Measurements from ENCODE around the gene SAPCD2. TPM values are rescaled to one million over a fixed set of nuclear protein-coding genes. Genes with fewer than 3 reads are reported as not detected.

Gene SAPCD2
- total RNA-seq, 1 donor = 5.2 TPM

DNA sequence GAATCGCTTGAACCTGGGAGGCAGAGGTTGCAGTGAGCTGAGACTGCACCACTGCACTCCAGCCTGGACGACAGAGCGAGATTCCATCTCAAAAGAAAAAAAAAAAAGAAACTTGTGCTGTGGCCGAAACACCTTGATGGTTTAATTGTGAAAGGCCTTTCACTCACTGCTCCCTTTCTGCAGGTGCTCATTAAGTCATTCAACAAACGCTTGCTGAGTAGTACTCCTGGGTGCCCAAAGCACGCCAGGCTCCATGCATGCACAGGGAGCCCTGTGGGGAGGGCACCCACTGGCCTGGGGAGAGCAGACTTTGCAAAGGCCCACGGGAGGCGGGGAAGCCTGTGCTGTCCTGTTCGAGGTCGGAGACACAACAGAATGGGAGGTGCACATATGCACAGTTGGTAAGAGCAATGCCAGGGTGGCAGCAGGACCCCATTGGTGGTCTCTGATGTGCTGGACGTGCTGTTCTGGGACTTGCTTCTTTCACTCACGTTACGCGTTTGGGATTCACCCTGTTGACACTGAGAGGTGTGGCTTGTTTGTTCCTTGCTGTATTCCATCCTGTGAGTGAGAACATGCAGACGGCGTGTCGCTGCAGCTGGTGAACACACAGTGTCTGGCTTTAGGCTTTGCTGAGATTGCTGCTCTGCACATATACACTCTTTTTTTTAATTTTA, 13.5 kb downstream of the SAPCD2 start:
- TF ChIP-seq, protein P1, sequence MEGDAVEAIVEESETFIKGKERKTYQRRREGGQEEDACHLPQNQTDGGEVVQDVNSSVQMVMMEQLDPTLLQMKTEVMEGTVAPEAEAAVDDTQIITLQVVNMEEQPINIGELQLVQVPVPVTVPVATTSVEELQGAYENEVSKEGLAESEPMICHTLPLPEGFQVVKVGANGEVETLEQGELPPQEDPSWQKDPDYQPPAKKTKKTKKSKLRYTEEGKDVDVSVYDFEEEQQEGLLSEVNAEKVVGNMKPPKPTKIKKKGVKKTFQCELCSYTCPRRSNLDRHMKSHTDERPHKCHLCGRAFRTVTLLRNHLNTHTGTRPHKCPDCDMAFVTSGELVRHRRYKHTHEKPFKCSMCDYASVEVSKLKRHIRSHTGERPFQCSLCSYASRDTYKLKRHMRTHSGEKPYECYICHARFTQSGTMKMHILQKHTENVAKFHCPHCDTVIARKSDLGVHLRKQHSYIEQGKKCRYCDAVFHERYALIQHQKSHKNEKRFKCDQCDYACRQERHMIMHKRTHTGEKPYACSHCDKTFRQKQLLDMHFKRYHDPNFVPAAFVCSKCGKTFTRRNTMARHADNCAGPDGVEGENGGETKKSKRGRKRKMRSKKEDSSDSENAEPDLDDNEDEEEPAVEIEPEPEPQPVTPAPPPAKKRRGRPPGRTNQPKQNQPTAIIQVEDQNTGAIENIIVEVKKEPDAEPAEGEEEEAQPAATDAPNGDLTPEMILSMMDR (IDR thresholded peaks at IDR 0.05; ENCODE audit: insufficient read depth, low read depth, low read length) = no peak
- DNase-seq (ENCODE audit: low read depth) = no peak
- no peak overlapping the region for H3K4me3 ChIP-seq (ENCODE audit: low read depth, low read length)

DNA sequence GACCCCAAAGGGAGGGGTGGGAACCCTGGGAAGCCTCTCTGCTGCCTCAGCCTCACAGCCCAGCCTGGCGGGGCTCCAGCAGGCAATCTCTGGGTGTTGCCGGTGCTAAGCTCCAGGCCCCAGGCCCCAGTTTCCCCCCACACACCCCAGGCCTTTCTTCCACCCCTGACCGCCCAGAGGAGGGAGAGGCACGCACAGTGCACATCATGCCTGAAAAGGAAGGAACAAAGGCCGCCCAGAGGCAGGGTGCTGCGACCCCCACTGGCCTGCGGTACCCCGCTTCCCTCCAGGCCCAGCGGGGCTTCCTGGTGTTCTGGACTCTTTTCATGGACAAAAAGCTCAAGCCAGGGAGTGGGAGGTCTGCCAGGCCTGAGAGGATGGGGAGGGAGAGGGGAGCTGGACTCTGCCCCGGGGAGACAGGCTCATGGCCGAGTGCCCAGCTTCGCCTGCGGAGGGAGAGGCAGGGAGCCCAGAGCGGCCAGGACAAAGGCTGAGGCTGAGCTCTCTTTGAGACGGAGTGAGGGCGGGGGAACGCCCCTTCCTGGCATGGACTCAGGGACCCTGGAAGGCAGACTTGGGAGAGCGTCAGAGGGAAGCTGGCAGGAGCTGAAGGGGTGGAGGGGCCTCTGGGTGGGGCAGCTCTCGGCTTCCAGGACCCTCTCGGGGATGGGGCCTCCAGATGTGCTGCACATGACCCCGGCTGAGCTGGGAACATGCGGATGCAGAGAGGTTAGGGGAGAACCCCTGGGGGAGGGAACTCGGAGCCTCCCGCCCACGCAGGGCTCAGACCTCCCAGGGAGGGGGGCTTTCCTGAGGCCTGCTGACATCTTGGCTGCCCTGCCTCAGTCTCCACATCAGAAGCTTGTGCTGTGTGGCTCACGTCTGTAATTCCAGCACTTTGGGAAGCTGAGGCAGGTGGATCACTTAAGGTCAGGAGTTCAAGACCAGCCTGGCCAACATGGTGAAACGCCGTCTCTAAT, 14.7 kb downstream of the SAPCD2 start:
- TF ChIP-seq, protein P1 (IDR thresholded peaks at IDR 0.05; ENCODE audit: insufficient read depth, low read depth, low read length) = no peak
- H3K4me3 ChIP-seq (ENCODE audit: low read depth, low read length) = no peak overlapping the region
- peak; percentile 53 for DNase-seq (ENCODE audit: low read depth)

DNA sequence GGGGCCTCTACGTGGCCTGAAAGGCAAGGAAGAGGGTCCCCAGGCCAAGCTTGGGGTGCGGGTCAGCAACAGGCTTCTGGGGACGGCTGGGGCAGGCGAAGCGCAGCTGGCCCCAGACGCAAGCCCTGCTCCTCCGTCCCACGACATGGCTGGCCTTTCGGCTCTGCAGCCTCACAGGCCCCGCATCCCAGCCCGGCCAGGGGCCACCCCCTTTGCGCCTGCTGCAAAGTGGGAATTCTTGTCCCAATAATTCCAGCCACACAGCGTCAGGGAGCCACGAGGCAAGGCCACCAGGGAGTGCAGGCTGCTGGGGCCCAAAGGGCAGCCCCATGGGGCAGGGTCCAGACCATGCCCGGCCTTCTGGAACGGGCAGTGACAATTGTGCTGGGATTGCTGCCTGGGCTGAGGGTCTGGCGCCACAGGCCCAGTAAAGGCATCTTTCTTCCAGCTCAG, 15.4 kb downstream of the SAPCD2 start:
- TF ChIP-seq, protein P1 (IDR thresholded peaks at IDR 0.05; ENCODE audit: insufficient read depth, low read depth, low read length) = no peak
- no peak for DNase-seq (ENCODE audit: low read depth)
- no peak overlapping the region for H3K4me3 ChIP-seq (ENCODE audit: low read depth, low read length)

DNA sequence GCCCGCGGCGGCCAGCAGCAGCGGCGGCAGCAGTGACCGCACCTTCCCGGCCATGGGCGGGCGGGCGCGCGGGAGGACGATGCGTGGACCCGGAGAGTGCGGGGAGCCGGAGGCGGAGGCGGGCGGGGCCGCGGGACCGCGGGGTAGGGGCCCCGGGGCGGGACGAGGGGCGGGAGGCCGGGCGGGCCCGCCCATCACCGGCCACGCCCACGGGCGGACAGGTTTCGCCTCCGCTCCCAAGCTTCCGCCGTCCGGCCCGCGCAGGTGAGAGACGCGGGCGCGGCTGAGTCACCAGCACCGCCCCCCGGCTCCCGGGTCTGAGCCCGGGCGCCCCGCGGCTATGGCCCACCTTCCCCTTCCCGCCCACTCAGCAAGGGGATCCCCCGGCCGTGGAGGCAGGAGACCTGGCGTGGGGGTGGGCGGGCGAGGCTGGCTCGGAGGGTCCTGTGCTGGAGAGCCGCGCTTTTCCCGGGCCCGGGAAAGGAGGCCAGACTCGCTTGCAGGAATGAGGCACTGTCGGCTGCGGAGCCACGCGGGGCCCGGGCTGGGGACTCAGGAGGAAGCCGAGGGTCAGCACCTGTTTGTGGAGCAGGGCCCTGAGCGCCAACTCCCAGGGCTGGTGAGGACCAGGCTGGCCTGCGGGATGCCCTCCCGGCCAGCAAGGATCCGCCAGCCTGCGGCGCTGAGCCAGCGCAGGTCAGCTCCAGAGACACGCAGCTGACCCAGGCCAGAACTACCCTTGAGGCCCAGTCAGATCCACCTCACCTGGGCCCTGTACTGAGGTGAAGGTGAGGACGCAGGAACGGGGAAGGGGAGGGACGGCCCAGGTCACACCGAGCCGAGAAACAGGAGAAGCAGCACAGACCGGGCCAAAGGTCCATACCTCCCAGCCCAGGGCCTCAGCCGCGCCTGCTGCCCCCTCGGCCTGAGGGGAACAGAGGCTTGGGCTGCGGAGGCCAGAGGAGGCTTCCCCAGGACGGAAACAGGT, 16.1 kb downstream of the SAPCD2 start, which contains the start of gene ENTPD2:
Gene ENTPD2, minus strand, starts transcription at position 118 of the 988 bp plus-strand sequence. Its CDS starts 64 bp downstream, at position 54.
- TF ChIP-seq, protein P1 (IDR thresholded peaks at IDR 0.05; ENCODE audit: insufficient read depth, low read depth, low read length) = no peak
- DNase-seq (ENCODE audit: low read depth) = no peak
- no peak within 1 kb of the TSS for H3K4me3 ChIP-seq (ENCODE audit: low read depth, low read length)

DNA sequence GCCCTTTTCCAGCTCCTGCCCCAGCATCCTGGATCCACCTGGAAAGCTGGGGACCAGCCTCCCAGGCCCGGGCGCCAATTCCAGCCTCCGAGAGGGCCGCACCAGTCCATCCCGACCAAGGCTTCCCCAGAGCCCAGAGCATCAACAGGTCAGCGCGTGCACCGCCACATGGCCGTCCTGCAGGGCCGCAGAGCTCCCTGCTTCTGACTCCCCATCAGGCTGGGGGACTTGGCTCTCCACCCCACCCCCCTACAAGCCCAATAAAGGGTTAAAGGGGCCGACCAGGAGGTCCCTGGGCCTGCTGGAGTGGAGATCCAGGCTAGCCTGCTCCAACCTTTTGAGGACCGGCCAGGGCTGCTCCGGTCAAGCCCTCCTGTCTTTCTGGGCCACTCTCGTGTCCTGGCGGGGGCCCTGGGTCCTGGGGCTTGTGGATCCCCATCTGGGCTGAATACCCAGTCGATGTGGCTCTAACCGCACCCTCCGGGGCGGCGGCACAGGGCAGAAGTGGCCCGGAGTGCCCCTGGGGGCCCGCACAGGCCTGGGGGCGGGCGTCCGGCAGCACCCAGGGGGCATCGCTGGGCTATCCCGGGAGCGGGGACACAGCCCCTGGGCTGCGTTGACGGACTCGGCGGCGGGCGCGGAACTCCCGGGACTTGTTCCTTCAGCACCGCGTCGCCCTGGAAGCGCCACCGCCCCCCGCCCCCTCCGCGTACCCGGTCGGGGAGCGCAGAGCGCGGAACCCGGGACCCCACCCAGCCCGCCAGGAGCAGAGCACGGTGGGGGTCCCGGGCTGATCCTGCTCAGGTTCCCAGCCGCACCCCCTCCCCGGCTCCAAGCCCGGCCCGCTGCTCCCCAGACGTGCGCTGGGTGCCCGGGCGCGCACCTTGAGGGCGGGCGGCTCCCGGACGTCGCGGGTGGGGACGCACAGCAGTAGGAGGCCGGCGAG, 17.1 kb downstream of the SAPCD2 start:
- H3K4me3 ChIP-seq (ENCODE audit: low read depth, low read length) = no peak overlapping the region
- DNase-seq (ENCODE audit: low read depth) = no peak
- TF ChIP-seq, protein P1 (IDR thresholded peaks at IDR 0.05; ENCODE audit: insufficient read depth, low read depth, low read length) = no peak

Measured in fibroblast of villous mesenchyme (primary cell).